Fibroblast of upper back skin (primary cell): Measurements from ENCODE around the gene ATP10A.
"Not testable (repeated sequence)": the region's sequence is repeated elsewhere in the genome, so short reads cannot be mapped to it uniquely, and the experiment has no call there.

Experiments
- DNase-seq: peaks from one replicate; pipeline ENCODE4 v3.0.0-alpha.2; 2013

Gene ATP10A

DNA sequence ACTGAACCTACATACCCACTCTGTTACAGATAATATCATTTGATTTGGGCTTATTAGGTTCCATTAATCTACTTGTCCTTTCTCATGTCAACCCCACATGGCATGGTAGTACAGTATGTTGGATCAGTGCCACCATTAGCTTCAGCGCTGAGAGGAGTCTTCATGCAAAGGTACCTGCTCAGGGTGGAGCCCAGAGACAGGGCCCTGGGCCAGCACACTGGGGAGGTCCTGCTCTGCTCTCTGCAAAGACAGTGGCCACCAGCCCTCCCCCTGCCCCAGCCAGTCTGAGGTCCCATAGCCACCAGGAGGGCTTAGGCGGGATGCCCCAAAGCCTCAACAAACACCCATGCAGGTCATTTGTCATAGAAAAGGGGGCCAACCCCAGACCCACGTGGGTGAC lies 71.0 kb downstream of the ATP10A start:
- DNase-seq: no peak

DNA sequence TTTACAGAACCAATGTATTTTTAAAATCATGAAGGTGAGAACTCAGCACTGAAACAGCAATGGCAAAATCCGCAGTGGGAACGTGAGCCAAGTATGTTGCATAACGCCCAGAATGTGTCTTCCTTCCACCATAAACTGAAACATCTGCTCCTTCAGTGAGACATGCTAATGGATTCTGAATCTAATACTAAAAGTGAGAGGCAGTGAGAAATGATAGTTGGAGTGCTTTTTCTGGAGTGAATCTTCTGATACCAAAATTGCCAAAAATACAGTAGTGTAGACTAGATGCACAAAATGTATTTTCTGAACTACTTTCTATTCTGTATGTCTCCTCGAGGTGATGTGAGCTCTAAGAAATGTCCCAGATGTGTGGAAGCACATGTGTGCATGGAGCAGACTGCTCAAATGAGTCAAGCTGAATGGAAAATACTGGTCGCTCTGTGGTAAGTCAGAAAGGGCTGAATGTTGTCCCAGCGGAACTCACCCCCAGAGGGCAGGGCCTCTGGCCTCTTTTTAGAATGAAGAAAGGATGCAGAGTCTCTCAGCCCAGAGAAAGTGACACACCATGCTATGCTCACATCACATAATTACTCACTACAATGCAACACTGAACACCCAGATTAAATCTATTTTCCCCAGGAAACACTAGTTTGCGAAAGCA lies 73.0 kb downstream of the ATP10A start:
- peak; percentile 91 for DNase-seq

DNA sequence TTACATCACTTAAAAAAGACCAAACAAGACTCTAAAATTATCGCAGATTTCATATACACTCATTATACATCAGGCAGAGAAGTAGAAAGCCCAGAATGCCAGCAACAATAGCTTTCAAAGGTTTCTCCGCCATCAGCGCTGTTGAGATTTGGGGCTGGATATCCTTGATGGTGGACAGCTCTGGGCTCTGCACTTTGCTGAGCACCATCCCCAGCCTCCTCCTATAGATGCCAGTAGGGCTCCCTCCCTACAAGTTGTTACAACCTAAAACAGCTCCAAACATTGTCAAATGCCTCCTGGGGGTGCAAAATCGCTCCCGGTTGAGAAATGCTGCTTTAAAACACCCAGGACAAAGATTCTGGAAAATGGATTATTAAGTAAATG lies 73.5 kb downstream of the ATP10A start:
- no peak for DNase-seq

- DNase-seq: peak; percentile 57
Measured at GRCh38 chr15:25789211-25789610, 73.9 kb downstream of the ATP10A start.

- peak; percentile 41 for DNase-seq
Measured at GRCh38 chr15:25787855-25788520, 75.1 kb downstream of the ATP10A start.

GRCh38 chr15:25787381-25787780 lies 75.7 kb downstream of the ATP10A start:
- peak; percentile 14 for DNase-seq

DNA sequence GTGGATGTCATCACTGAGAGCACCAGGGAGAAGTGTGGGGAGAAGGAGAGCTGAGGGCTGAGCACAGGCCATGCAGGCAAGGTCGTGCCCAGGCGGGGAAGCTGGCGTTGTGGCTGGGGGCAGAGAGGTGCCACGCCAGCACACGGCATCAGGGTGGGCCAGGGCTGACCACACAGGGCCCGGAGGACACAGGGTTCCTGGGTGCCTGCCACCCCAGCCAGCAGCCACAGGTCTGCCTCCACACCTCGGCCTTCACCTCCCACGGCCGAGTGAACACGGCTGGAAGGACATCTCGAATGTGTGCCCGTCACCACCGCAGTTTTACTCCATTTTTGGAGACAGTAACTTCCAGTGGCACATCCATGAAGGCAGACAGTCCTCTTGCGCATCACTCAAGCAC lies 77.1 kb downstream of the ATP10A start:
- no peak for DNase-seq

DNA sequence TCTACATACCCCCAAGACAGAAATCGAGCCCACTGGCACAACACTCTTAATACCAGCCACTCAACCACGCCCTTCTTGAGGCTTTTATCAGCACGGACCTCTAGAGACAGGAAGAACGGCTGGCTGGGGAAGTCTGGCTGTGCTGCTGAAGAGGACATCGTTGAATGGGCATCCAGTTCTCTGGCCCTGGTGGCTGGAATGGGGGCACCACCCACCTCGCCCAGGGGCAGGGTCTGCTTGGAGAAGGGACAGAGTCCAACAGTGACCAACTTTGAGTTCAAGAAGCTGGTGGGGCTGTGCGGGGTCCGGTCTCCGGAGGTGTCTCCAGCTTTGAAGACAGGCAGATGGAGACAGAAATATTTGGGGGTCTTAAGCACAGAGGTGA lies 77.5 kb downstream of the ATP10A start:
- DNase-seq: no peak

- peak; percentile 95 for DNase-seq
Measured at GRCh38 chr15:25784876-25785640, 78.1 kb downstream of the ATP10A start.

- peak; percentile 63 for DNase-seq
Measured at GRCh38 chr15:25783607-25784540, 79.3 kb downstream of the ATP10A start.

DNA sequence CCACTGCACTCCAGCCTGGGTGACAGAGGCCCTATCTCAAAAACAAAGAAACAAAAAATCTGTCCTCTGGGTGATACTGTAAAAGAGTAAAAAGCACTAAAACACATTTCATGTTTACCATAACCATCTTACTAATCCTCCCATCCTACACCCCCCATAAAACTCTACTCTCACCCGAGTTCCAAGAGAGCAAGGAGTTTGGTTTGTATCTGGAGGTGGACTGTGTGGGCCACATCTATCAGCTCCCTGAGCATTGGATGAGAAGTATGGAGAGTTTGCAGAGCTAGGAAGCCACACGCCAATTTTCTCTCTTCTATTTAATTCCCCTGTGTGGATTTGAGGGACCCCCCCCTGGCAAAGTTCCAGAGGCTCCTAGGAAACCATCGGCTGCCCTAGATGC lies 80.0 kb downstream of the ATP10A start:
- DNase-seq: no peak

- DNase-seq: no peak
Measured at GRCh38 chr15:25780479-25781255, 82.5 kb downstream of the ATP10A start.

- no peak for DNase-seq
Measured at GRCh38 chr15:25778161-25778560, 85.0 kb downstream of the ATP10A start.

DNA sequence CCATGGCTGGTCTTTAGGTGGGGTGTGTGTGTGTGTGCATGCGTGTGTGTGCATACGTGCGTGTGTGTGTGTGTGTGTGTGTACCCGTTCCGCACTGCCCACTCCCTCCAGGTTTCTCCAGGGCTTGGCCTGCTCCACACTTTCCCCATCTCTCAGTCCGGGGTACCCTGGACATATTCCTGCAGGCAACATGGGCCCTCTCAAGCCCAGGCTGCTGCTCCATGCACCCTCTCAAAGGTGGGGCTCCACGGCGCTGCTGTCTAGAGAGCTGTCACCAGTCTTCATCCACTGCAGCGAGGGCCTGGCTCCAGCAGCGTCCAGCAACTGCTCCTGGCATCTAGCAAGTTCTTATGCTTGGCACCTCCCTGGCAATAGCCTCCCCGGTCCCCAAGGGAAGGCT lies 86.1 kb downstream of the ATP10A start:
- no peak for DNase-seq

DNA sequence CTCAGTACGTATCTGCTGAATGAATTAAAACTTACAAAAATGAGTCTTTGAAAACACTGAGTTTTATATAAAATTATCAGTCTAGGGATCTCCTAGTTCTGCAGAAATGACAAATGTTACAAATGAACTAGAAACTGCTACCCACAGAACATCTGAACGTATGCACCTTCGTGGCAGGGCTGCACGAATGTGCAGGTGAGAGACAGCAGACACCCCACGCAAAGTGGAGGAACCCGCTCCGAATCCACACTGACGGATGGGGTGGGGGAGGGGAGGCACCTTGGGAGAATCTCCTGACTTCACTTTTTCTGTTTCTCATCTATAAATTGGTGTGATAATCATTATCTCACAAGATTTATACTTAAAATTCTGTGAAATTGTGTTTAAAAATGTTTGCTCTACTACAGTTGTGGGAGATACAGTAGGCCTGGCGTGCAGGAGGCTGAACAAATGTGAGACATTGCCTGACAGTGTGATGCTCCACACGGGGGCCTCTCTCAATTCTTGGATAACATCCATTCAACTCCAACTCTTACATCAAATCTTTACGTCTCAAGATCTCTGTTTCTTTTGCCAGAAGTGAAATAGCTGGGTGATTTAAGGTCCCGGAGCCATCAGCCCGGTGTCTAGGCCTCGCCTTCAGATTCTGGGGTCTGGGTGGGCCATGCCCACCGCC lies 86.9 kb downstream of the ATP10A start:
- peak; percentile 36 for DNase-seq

- DNase-seq: peak; percentile 86
Measured at GRCh38 chr15:25775317-25775912, 87.7 kb downstream of the ATP10A start.

- DNase-seq: no peak
Measured at GRCh38 chr15:25774871-25775270, 88.3 kb downstream of the ATP10A start.

GRCh38 chr15:25773248-25773647 lies 89.9 kb downstream of the ATP10A start:
- DNase-seq: no peak

- DNase-seq: no peak
Measured at GRCh38 chr15:25772500-25772899, 90.6 kb downstream of the ATP10A start.

GRCh38 chr15:25771736-25772135 lies 91.4 kb downstream of the ATP10A start:
- DNase-seq: not testable (repeated sequence)

DNA sequence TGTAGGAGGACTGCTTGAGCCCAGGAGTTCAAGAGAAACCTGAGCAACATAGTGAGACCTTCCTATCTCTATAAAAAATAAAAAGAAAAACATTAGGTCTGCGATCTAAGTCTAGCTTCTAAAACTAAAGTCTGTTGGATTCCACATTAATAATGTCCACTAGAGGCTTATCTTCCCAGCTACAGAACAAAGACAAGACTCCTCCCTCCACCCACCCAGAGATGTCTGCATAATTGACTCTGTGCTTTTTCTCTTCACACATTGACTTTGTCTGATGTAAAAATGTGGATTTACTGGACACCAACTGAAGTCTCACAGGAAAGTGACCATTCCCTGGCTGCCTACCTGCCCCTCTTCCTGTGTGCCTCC lies 91.8 kb downstream of the ATP10A start:
- no peak for DNase-seq
